CD4-positive, alpha-beta T cell treated with Interleukin-6 at 100 ng/mL for 8 hours (primary cell): Measurements from ENCODE around the gene NLRC5.
"Not testable (repeated sequence)": the region's sequence is repeated elsewhere in the genome, so short reads cannot be mapped to it uniquely, and the experiment has no call there.

Experiments
- DNase-seq: peaks from one replicate; pipeline ENCODE4 v3.0.0-alpha.2; 2020; ENCODE audit warnings: mixed read lengths, low spot score

NLRC5 gene

GRCh38 chr16:56964243-56965148 lies 24.9 kb upstream of the NLRC5 start:
- DNase-seq: peak; percentile 91

- no peak for DNase-seq
These were observed 23.9 kb upstream of the NLRC5 start for GRCh38 chr16:56965149-56966092.

- no peak for DNase-seq
These were observed 23.3 kb upstream of the NLRC5 start for GRCh38 chr16:56966093-56966475.

GRCh38 chr16:56967733-56968132 lies 21.6 kb upstream of the NLRC5 start:
- DNase-seq: no peak

GRCh38 chr16:56969769-56970168 lies 19.6 kb upstream of the NLRC5 start:
- no peak for DNase-seq

- no peak for DNase-seq
These were observed 18.2 kb upstream of the NLRC5 start for GRCh38 chr16:56970934-56971767.

GRCh38 chr16:56971768-56972043 lies 17.7 kb upstream of the NLRC5 start:
- no peak for DNase-seq

GRCh38 chr16:56972403-56973293 lies 16.7 kb upstream of the NLRC5 start:
- DNase-seq: no peak

- no peak for DNase-seq
These were observed 16.1 kb upstream of the NLRC5 start for GRCh38 chr16:56973294-56973689.

- not testable (repeated sequence) for DNase-seq
These were observed 15.5 kb upstream of the NLRC5 start for GRCh38 chr16:56973899-56974298.

- no peak for DNase-seq
These were observed 14.6 kb upstream of the NLRC5 start for GRCh38 chr16:56974549-56975300.

- DNase-seq: no peak
These were observed 13.6 kb upstream of the NLRC5 start for GRCh38 chr16:56975714-56976113.

- DNase-seq: no peak
These were observed 12.1 kb upstream of the NLRC5 start for GRCh38 chr16:56977216-56977615.

- no peak for DNase-seq
These were observed 11.4 kb upstream of the NLRC5 start for GRCh38 chr16:56977823-56978430.

- DNase-seq: no peak
These were observed 9.2 kb upstream of the NLRC5 start for GRCh38 chr16:56980201-56980535.

GRCh38 chr16:56980792-56981724 lies 8.3 kb upstream of the NLRC5 start:
- DNase-seq: no peak

GRCh38 chr16:56981729-56982271 lies 7.6 kb upstream of the NLRC5 start:
- DNase-seq: no peak

- DNase-seq: no peak
These were observed 6.7 kb upstream of the NLRC5 start for GRCh38 chr16:56982695-56983094.
